CD14-positive monocyte (primary cell): ENCODE results near the gene SLC17A5. TPM values are rescaled to one million over a fixed set of nuclear protein-coding genes. Genes with fewer than 3 reads are reported as not detected.

Source experiments
- DNase-seq, 3 donors: peaks; one replicate each; pipeline ENCODE4 v3.0.0-alpha.2; 2011 to 2022
- H2AFZ ChIP-seq: 2 replicates; pipeline ENCODE4 v1.6.0; 2012; ENCODE audit warnings: mild to moderate bottlenecking, low read depth, low read length, inconsistent platforms; ENCODE audit not compliant: insufficient read depth, poor library complexity, severe bottlenecking
- H3K27ac ChIP-seq, 2 donors: 1 replicate in 1 of 2; 2 replicates in 1 of 2; pipeline ENCODE4 v1.5.1; 2012 to 2013; ENCODE audit warnings: low read length in 2 of 2, control low read depth in 1 of 2, inconsistent platforms in 1 of 2, low read depth in 1 of 2, mild to moderate bottlenecking in 1 of 2
- H3K27me3 ChIP-seq, 2 donors: one replicate each; pipeline versions ENCODE4 v1.6.0 to v1.6.1; 2011 to 2013; ENCODE audit warnings: low read length in 2 of 2; ENCODE audit not compliant: control insufficient read depth in 2 of 2, insufficient read depth in 2 of 2
- H3K36me3 ChIP-seq, 2 donors: replicated peaks in 1 of 2; 1 replicate in 1 of 2; 2 replicates in 1 of 2; pipeline versions ENCODE4 v1.5.1 to v1.6.1; 2012 to 2013; ENCODE audit warnings: low read length in 2 of 2, control low read depth in 1 of 2, inconsistent platforms in 1 of 2, mild to moderate bottlenecking in 1 of 2; ENCODE audit not compliant: insufficient read depth in 2 of 2, control insufficient read depth in 1 of 2
- H3K4me1 ChIP-seq, 2 donors: 1 replicate in 1 of 2; 2 replicates in 1 of 2; pipeline versions ENCODE4 v1.5.1 to v1.6.1; 2012 to 2013; ENCODE audit warnings: low read length in 2 of 2, control low read depth in 1 of 2, inconsistent platforms in 1 of 2, mild to moderate bottlenecking in 1 of 2, moderate library complexity in 1 of 2; ENCODE audit not compliant: insufficient read depth in 2 of 2, control insufficient read depth in 1 of 2
- H3K4me2 ChIP-seq: replicated peaks from 2 replicates; pipeline ENCODE3; 2012; ENCODE audit warnings: low read length, moderate library complexity, mild to moderate bottlenecking; ENCODE audit not compliant: poor library complexity, severe bottlenecking; ENCODE audit errors: extremely low read depth
- H3K4me3 ChIP-seq, 3 experiments: fragments of 200-600 bp in 1 of 3; sonication (generic) in 1 of 3; replicated peaks in 1 of 3; 1 replicate in 2 of 3; 2 replicates in 1 of 3; pipeline ENCODE4 v1.5.1; 2011 to 2013; ENCODE audit warnings: low read length in 3 of 3, mild to moderate bottlenecking in 3 of 3, control low read depth in 2 of 3, low read depth in 2 of 3, inconsistent platforms in 1 of 3, moderate library complexity in 1 of 3
- H3K79me2 ChIP-seq: 2 replicates; pipeline ENCODE4 v1.6.0; 2012; ENCODE audit warnings: mild to moderate bottlenecking, control low read depth, inconsistent platforms, low read length, moderate library complexity; ENCODE audit not compliant: insufficient read depth
- H3K9ac ChIP-seq: 2 replicates; pipeline ENCODE4 v1.6.0; 2017; ENCODE audit warnings: low read length, mild to moderate bottlenecking; ENCODE audit not compliant: insufficient read depth, poor library complexity, severe bottlenecking
- H3K9me3 ChIP-seq, 2 donors: replicated peaks in 1 of 2; 1 replicate in 1 of 2; 2 replicates in 1 of 2; pipeline versions ENCODE4 v1.5.1 to v1.6.1; 2012 to 2013; ENCODE audit warnings: low read length in 2 of 2, control low read depth in 1 of 2; ENCODE audit not compliant: control insufficient read depth in 1 of 2, insufficient read depth in 1 of 2
- H4K20me1 ChIP-seq: 2 replicates; pipeline ENCODE4 v1.6.0; 2012; ENCODE audit warnings: mild to moderate bottlenecking, low read length, control low read depth, moderate library complexity; ENCODE audit not compliant: insufficient read depth
- H3K27ac Mint-ChIP-seq, 7 donors: one replicate each; pipeline ENCODE4 v1.8.0; 2020; ENCODE audit warnings: mild to moderate bottlenecking in 7 of 7, mixed read lengths in 7 of 7, moderate library complexity in 6 of 7, inconsistent platforms in 2 of 7
- H3K27me3 Mint-ChIP-seq, 3 donors: one replicate each; pipeline ENCODE4 v1.8.0; 2021 to 2022; ENCODE audit warnings: low read depth in 3 of 3, mild to moderate bottlenecking in 3 of 3, mixed read lengths in 3 of 3, moderate library complexity in 3 of 3, inconsistent platforms in 1 of 3
- H3K36me3 Mint-ChIP-seq, 2 donors: one replicate each; pipeline ENCODE4 v1.8.0; 2020; ENCODE audit warnings: mixed read lengths in 2 of 2, inconsistent platforms in 1 of 2, mild to moderate bottlenecking in 1 of 2
- H3K4me1 Mint-ChIP-seq: one replicate; pipeline ENCODE4 v1.8.0; 2020; ENCODE audit warnings: mild to moderate bottlenecking, mixed read lengths
- H3K4me3 Mint-ChIP-seq, 2 donors: one replicate each; pipeline ENCODE4 v1.8.0; 2020; ENCODE audit warnings: mild to moderate bottlenecking in 2 of 2, mixed read lengths in 2 of 2, moderate library complexity in 1 of 2
- H3K9me3 Mint-ChIP-seq, 7 donors: one replicate each; pipeline ENCODE4 v1.8.0; 2020 to 2022; ENCODE audit warnings: mixed read lengths in 7 of 7, mild to moderate bottlenecking in 6 of 7, moderate library complexity in 6 of 7, inconsistent platforms in 2 of 7
- CTCF ChIP-seq: fragments of 200-600 bp; IDR thresholded peaks from one replicate; pipeline ENCODE4 v1.8.0; 2022; ENCODE audit warnings: antibody characterized with exemption, mild to moderate bottlenecking
- WGBS: methylation state at CpG from one replicate; pipeline ENCODE4 v1.1.5; 2013; ENCODE audit warnings: missing lambda C conversion rate; ENCODE audit not compliant: insufficient coverage; 5-methylcytosine and 5-hydroxymethylcytosine counted together
- intact Hi-C, 2 donors: fragments of 100-400 bp; cut with micrococcal nuclease; formaldehyde crosslinking; loops; one replicate each; pipeline versions ENCODE4 v1.15.0 to v1.15.1; 2023
- polyA plus RNA-seq, 3 donors: library from polyadenylated mRNA; depleted of rRNA in 1 of 3; unstranded in 2 of 3; stranded (reverse) in 1 of 3; fragments of 300-500 nt in 2 of 3; fragments of >200 nt in 1 of 3; fragmentation: Illumina TruSeq in 2 of 3; gene quantifications; 1 replicate in 2 of 3; 2 replicates in 1 of 3; pipeline ENCODE4 v1.2.3, GENCODE V29; 2012 to 2021

Gene SLC17A5
- polyA plus RNA-seq, 3 donors = 5.3 to 11.6 (median 9.4) TPM

GRCh38 chr6:73562558-73562957 is 91.2 kb downstream of the SLC17A5 start:
- WGBS = no CpG with 5 or more reads among the region's 2 CpGs
- Histone ChIP-seq H3K4me1 (peaks cover 22 to 26% of the 10 kb centered on the region in 2 donors), H3K4me3 (no peak overlapping the region), H3K36me3 (no peaks in the 10 kb centered on the region), H3K4me2 (no peak overlapping the region), H3K27me3 (no peaks in the 10 kb centered on the region), H3K9me3 (no peaks in the 10 kb centered on the region), H3K9ac (no peak overlapping the region), H4K20me1 (no peaks in the 10 kb centered on the region), H3K79me2 (no peaks in the 10 kb centered on the region), H2AFZ (no peak overlapping the region), H3K27ac (no peak overlapping the region)
- Mint-ChIP-seq H3K27ac (no peak overlapping the region), H3K4me1 (peaks cover 21% of the 10 kb centered on the region), H3K36me3 (no peaks in the 10 kb centered on the region), H3K4me3 (no peak overlapping the region), H3K9me3 (no peaks in the 10 kb centered on the region), H3K27me3 (peaks cover 0 to 1% (median 1%) of the 10 kb centered on the region in 3 donors)
- no peak for DNase-seq
- TF ChIP-seq CTCF = no peak
- intact Hi-C loops = no loop called here

GRCh38 chr6:73560853-73561407 is 92.9 kb downstream of the SLC17A5 start:
- peaks cover 0 to 3% (median 1%) of the 10 kb centered on the region in 3 donors for H3K27me3 Mint-ChIP-seq
- Histone ChIP-seq H3K27ac (no peak overlapping the region), H3K4me2 (no peak overlapping the region), H3K9ac (no peak overlapping the region), H3K79me2 (no peaks in the 10 kb centered on the region), H3K4me3 (no peak overlapping the region), H3K4me1 (peaks cover 8 to 13% of the 10 kb centered on the region in 2 donors), H2AFZ (no peak overlapping the region), H3K9me3 (no peaks in the 10 kb centered on the region), H3K36me3 (no peaks in the 10 kb centered on the region), H3K27me3 (no peaks in the 10 kb centered on the region), H4K20me1 (no peaks in the 10 kb centered on the region)
- H3K4me1 Mint-ChIP-seq = peaks cover 9% of the 10 kb centered on the region
- WGBS = no CpG with 5 or more reads among the region's 9 CpGs
- H3K36me3 Mint-ChIP-seq = no peaks in the 10 kb centered on the region
- no peak overlapping the region for H3K4me3 Mint-ChIP-seq
- H3K9me3 Mint-ChIP-seq = no peaks in the 10 kb centered on the region
- no peak for TF ChIP-seq CTCF
- H3K27ac Mint-ChIP-seq = peak overlapping the region in 6 of 7 donors; percentile 10 to 81 (median 21)
- intact Hi-C loops = no loop called here
- DNase-seq = peak in 2 of 3 donors; percentile 30 to 52
